Measurements from ENCODE around the gene MAN1A1. TPM values are rescaled to one million over a fixed set of nuclear protein-coding genes. Genes with fewer than 3 reads are reported as not detected.

MAN1A1 gene
- total RNA-seq, 2 donors from 2014 or later: 41.7 to 43.7 TPM

GRCh38 chr6:119142041-119142440 lies 207.5 kb downstream of the MAN1A1 start:
- TF ChIP-seq CTCF (conservative IDR thresholded peaks at IDR 0.05): no peak
- WGBS, 2 experiments (ENCODE audit: insufficient coverage in 1 of 2, insufficient read length in 1 of 2): 90 to 95% methylated on average over 6 to 9 of the region's 9 CpGs
- H3K4me1 ChIP-seq (ENCODE audit: control insufficient read depth, insufficient read depth, low read length): peaks cover 11% of the 10 kb centered on the region

GRCh38 chr6:119140196-119141140 lies 209.1 kb downstream of the MAN1A1 start:
- no peaks in the 10 kb centered on the region for H3K9me3 ChIP-seq (ENCODE audit: control insufficient read depth, low read length)
- no peak overlapping the region for H3K9ac ChIP-seq (ENCODE audit: extremely low read depth, low read length, poor library complexity, severe bottlenecking)
- no peaks in the 10 kb centered on the region for H3K27me3 ChIP-seq (ENCODE audit: control insufficient read depth, insufficient read depth, low read length, poor library complexity, severe bottlenecking)
- no peak for DNase-seq
- peaks cover 11% of the 10 kb centered on the region for H3K4me1 ChIP-seq (ENCODE audit: control insufficient read depth, insufficient read depth, low read length)
- Mint-ChIP-seq H3K27ac (no peak overlapping the region), H3K36me3 (ENCODE audit: low read depth) (no peaks in the 10 kb centered on the region), H3K9me3 (peaks cover 7% of the 10 kb centered on the region), H3K4me3 (no peak overlapping the region), H3K4me1 (peaks cover 32% of the 10 kb centered on the region), H3K27me3 (ENCODE audit: insufficient read depth) (no peaks in the 10 kb centered on the region)
- H3K4me3 ChIP-seq (ENCODE audit: low read length): no peak overlapping the region
- no peak overlapping the region for H3K27ac ChIP-seq (ENCODE audit: low read depth, low read length)
- 89 to 98% methylated on average over 9 to 12 of the region's 12 CpGs for WGBS, 2 experiments (ENCODE audit: insufficient coverage in 1 of 2, insufficient read length in 1 of 2)
- no peak for TF ChIP-seq CTCF (conservative IDR thresholded peaks at IDR 0.05)
- H3K36me3 ChIP-seq (ENCODE audit: control insufficient read depth, insufficient read depth, low read length): no peaks in the 10 kb centered on the region

More at GRCh38 chr6:119142041-119142440, 207.5 kb downstream of the MAN1A1 start:
- H3K4me3 ChIP-seq (ENCODE audit: low read length): no peak overlapping the region
- no peaks in the 10 kb centered on the region for H3K27me3 ChIP-seq (ENCODE audit: control insufficient read depth, insufficient read depth, low read length, poor library complexity, severe bottlenecking)
- Mint-ChIP-seq H3K9me3 (peaks cover 7% of the 10 kb centered on the region), H3K4me1 (peaks cover 33% of the 10 kb centered on the region), H3K27ac (no peak overlapping the region), H3K27me3 (ENCODE audit: insufficient read depth) (no peaks in the 10 kb centered on the region), H3K4me3 (no peak overlapping the region), H3K36me3 (ENCODE audit: low read depth) (no peaks in the 10 kb centered on the region)
- H3K9me3 ChIP-seq (ENCODE audit: control insufficient read depth, low read length): no peaks in the 10 kb centered on the region
- H3K27ac ChIP-seq (ENCODE audit: low read depth, low read length): no peak overlapping the region
- no peaks in the 10 kb centered on the region for H3K36me3 ChIP-seq (ENCODE audit: control insufficient read depth, insufficient read depth, low read length)
- no peak overlapping the region for H3K9ac ChIP-seq (ENCODE audit: extremely low read depth, low read length, poor library complexity, severe bottlenecking)
- no peak for DNase-seq

- no peak overlapping the region for H3K27ac ChIP-seq (ENCODE audit: low read depth, low read length)
- H3K27ac Mint-ChIP-seq: no peak overlapping the region
- no peak overlapping the region for H3K4me3 Mint-ChIP-seq
- no peaks in the 10 kb centered on the region for H3K36me3 Mint-ChIP-seq (ENCODE audit: low read depth)
- H3K4me1 Mint-ChIP-seq: peaks cover 25% of the 10 kb centered on the region
- no peaks in the 10 kb centered on the region for H3K27me3 Mint-ChIP-seq (ENCODE audit: insufficient read depth)
- H3K4me1 ChIP-seq (ENCODE audit: control insufficient read depth, insufficient read depth, low read length): peaks cover 8% of the 10 kb centered on the region
- no peaks in the 10 kb centered on the region for H3K9me3 ChIP-seq (ENCODE audit: control insufficient read depth, low read length)
- no peaks in the 10 kb centered on the region for H3K27me3 ChIP-seq (ENCODE audit: control insufficient read depth, insufficient read depth, low read length, poor library complexity, severe bottlenecking)
- no peak for DNase-seq
- TF ChIP-seq CTCF (conservative IDR thresholded peaks at IDR 0.05): no peak
- 77 to 79% methylated on average over 4 to 7 of the region's 7 CpGs for WGBS, 2 experiments (ENCODE audit: insufficient coverage in 1 of 2, insufficient read length in 1 of 2)
- no peaks in the 10 kb centered on the region for H3K36me3 ChIP-seq (ENCODE audit: control insufficient read depth, insufficient read depth, low read length)
- H3K9ac ChIP-seq (ENCODE audit: extremely low read depth, low read length, poor library complexity, severe bottlenecking): no peak overlapping the region
- H3K4me3 ChIP-seq (ENCODE audit: low read length): no peak overlapping the region
- H3K9me3 Mint-ChIP-seq: peaks cover 3% of the 10 kb centered on the region
Measured at GRCh38 chr6:119138906-119139541, 210.5 kb downstream of the MAN1A1 start.
